Ectodermal cell (in vitro differentiated cells): ENCODE data around the gene BAG5. TPM values are rescaled to one million over a fixed set of nuclear protein-coding genes. Genes with fewer than 3 reads are reported as not detected.
"Not testable (repeated sequence)": the region's sequence is repeated elsewhere in the genome, so short reads cannot be mapped to it uniquely, and the experiment has no call there.

ENCODE experiments used
- H3K27ac ChIP-seq: 2 replicates; pipeline ENCODE4 v1.7.0; 2013; ENCODE audit warnings: mild to moderate bottlenecking, low read depth, low read length; ENCODE audit not compliant: insufficient read depth, poor library complexity, severe bottlenecking
- H3K27me3 ChIP-seq: 2 replicates; pipeline ENCODE4 v1.7.0; 2013; ENCODE audit warnings: mild to moderate bottlenecking, low read length; ENCODE audit not compliant: insufficient read depth, control insufficient read depth, poor library complexity, severe bottlenecking
- H3K36me3 ChIP-seq: one replicate; pipeline ENCODE4 v1.7.0; 2013; ENCODE audit warnings: low read length; ENCODE audit not compliant: control insufficient read depth, insufficient read depth
- H3K4me1 ChIP-seq: one replicate; pipeline ENCODE4 v1.7.0; 2013; ENCODE audit warnings: low read length; ENCODE audit not compliant: control insufficient read depth, insufficient read depth
- H3K4me3 ChIP-seq: 2 replicates; pipeline ENCODE4 v1.7.0; 2013; ENCODE audit warnings: low read depth, low read length, control low read depth; ENCODE audit not compliant: insufficient read depth
- H3K9me3 ChIP-seq: 2 replicates; pipeline ENCODE4 v1.7.0; 2013; ENCODE audit warnings: mild to moderate bottlenecking, low read length, moderate library complexity; ENCODE audit not compliant: control insufficient read depth
- WGBS, 2 experiments: methylation state at CpG; one replicate each; pipeline ENCODE4 v1.1.7; 2013; ENCODE audit warnings: missing lambda C conversion rate in 2 of 2; 5-methylcytosine and 5-hydroxymethylcytosine counted together
- polyA plus RNA-seq, 4 experiments: library from polyadenylated mRNA; stranded (reverse); fragments of 50-300 nt; gene quantifications; one replicate each; pipeline ENCODE4 v1.2.3, GENCODE V29; 2013

Gene BAG5, protein sequence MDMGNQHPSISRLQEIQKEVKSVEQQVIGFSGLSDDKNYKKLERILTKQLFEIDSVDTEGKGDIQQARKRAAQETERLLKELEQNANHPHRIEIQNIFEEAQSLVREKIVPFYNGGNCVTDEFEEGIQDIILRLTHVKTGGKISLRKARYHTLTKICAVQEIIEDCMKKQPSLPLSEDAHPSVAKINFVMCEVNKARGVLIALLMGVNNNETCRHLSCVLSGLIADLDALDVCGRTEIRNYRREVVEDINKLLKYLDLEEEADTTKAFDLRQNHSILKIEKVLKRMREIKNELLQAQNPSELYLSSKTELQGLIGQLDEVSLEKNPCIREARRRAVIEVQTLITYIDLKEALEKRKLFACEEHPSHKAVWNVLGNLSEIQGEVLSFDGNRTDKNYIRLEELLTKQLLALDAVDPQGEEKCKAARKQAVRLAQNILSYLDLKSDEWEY
- 28.7 TPM for polyA plus RNA-seq (2013, experiment 1 of 4)
- polyA plus RNA-seq (2013, experiment 2 of 4): 26.9 TPM
- polyA plus RNA-seq (2013, experiment 3 of 4): 18.3 TPM
- polyA plus RNA-seq (2013, experiment 4 of 4): 21.0 TPM

DNA sequence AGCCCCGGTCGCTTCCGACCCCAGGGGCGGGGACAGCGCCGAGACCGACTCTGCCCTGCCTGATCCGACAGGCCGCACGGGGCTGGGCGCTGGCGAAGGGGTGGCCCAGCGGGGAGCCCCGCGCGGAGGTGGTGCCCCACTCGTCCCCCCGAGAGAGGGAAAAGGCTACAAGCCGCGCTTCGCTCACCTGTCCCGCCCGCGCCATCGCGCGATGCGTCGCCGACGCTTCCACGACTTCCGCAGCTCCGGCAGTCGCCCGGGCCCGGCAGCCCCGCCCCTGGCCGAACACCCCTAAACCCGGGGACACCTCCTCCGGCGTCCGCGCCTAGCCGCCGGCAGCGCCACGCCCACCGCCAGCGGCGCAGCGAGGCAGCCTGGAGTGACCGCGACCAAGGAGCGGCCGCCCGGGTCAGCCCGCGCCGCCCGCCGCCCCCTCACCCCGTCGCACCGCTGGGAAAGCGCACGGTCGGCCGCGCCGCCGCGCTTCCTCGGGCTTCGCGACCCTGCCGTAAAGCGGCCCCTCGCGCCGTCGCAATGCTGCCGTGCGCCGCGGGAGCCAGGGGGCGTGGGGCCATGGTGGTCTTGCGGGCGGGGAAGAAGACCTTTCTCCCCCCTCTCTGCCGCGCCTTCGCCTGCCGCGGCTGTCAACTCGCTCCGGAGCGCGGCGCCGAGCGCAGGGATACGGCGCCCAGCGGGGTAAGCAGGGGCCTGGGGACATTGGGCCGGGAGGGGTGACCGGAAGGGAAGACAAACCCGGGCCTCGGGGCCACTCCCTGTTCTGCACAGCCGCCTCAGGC lies at the start of gene BAG5, which contains the start of gene COA8:
Gene BAG5, minus strand, starts transcription at position 229 of the 797 bp plus-strand sequence. CDS start 1,493 bp downstream, outside the sequence.
Gene COA8, plus strand, starts transcription at position 532 of the 797 bp plus-strand sequence. Its CDS starts 42 bp downstream, at position 574.
- H3K27ac ChIP-seq: peak within 1 kb of the TSS; percentile 93
- peaks cover 8% of the 10 kb centered on the region for H3K4me1 ChIP-seq
- H3K9me3 ChIP-seq: no peaks in the 10 kb centered on the region
- H3K36me3 ChIP-seq: peaks cover 9% of the 10 kb centered on the region
- peak within 1 kb of the TSS; percentile 98 for H3K4me3 ChIP-seq
- H3K27me3 ChIP-seq: no peaks in the 10 kb centered on the region
- WGBS, 2 experiments: 0% methylated on average over 109 of the region's 109 CpGs

DNA sequence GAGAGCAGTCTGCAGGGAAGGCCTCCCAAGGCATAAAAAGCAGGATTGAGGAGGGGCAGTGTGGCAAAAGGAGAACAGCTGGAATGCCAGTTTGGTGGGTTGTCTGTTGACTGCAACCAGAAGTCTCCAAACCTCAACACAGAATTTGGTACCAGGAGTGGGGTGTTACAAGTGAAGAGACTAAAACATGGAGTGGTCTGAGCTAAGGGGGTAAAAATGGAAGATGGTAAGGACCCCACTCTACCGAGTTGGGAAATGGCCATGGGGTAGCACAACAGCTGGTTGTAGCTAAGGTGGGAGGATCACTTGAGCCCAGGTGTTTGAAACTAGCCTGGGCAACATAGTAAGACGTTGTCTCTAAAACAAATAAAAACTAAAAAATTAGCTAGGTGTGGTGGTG lies 48.8 kb upstream of the BAG5 start:
- WGBS, 2 experiments: 89 to 92% methylated on average over 2 of the region's 2 CpGs
- H3K27ac ChIP-seq: no peak overlapping the region
- peaks cover 21% of the 10 kb centered on the region for H3K27me3 ChIP-seq
- H3K4me1 ChIP-seq: peaks cover 10% of the 10 kb centered on the region
- H3K9me3 ChIP-seq: no peaks in the 10 kb centered on the region
- H3K36me3 ChIP-seq: no peaks in the 10 kb centered on the region
- no peak overlapping the region for H3K4me3 ChIP-seq

DNA sequence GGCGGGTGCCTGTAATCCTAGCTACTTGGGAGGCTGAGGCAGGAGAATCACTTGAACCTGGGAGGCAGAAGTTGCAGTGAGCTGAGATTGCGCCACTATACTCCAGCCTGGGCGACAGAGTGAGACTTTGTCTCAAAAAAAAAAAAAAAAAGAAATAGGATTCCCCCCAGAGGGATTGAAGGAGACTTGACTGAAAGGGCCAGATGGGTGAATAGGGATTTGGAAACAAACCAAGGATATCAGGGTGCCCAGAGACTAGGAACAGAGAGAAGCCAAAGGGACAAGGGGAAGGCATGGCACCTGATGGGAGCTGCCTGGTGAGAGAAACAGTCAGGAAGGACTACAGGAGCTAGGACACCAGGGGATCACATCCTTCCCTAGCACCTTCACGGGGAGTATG lies 46.6 kb upstream of the BAG5 start:
- not testable (repeated sequence) for H3K36me3 ChIP-seq, H3K4me1 ChIP-seq, H3K27ac ChIP-seq, H3K4me3 ChIP-seq, H3K9me3 ChIP-seq
- H3K27me3 ChIP-seq: peaks cover 21% of the 10 kb centered on the region
- 83 to 96% methylated on average over 4 of the region's 4 CpGs for WGBS, 2 experiments

DNA sequence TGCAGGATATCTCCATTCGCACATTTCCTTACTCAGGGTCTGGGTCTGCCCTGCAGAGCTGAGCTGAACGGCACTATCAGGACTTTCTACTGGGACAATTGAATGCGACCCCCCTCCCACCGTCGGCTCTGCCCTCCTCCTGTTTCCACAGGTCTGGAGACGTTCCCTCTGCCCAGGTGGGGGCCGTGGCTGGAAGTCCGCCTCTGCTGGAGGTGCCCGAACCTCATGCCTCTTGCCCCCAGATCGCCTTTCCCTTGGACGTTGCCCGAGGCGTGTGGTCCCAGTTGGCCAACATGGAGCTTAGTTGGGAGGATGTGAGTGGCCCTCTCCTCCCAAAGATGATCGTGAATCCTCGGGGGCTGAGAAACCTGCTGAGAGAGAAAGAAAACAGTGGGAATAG lies 45.4 kb upstream of the BAG5 start:
- Histone ChIP-seq H3K4me3 (no peak overlapping the region), H3K9me3 (no peaks in the 10 kb centered on the region), H3K36me3 (no peaks in the 10 kb centered on the region), H3K27me3 (peaks cover 21% of the 10 kb centered on the region), H3K27ac (no peak overlapping the region), H3K4me1 (peaks cover 10% of the 10 kb centered on the region)
- WGBS, 2 experiments: 43 to 46% methylated on average over 15 of the region's 15 CpGs

DNA sequence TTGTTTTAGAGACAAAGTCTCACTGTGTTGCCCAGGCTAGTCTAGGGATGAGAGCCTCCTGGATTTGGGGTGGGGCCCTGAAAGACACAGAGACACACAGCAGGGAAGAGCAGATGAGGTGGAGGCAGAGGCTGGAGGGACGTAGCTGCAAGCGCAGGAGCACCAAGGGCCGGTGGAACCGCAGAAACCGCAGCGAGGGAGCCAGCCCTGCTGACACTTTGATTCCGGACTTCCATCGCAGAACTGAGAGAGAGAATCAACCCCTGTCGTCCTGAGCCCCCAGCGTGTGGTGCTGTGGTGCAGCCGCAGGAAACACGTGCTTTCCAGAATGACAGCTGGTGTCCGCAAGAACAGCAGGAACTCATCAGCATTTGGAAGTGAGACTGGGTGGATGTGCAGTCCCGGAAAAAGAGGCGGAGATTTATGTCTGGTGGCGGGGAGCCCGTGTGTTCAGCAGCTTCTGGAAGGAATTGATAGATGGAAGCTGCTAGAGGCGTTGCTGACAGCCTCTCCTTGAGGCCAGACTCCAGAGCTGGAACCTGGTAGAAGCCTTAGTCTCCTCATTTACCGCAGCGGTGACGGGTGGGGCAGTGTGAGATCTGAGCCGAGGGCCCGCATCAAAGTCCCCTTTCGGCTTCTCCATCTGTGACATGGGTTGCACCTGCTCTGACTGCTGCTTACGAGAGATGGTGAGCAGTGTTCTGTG lies 44.7 kb upstream of the BAG5 start:
- 17 to 19% methylated on average over 25 of the region's 25 CpGs for WGBS, 2 experiments
- no peaks in the 10 kb centered on the region for H3K9me3 ChIP-seq
- no peaks in the 10 kb centered on the region for H3K36me3 ChIP-seq
- no peak overlapping the region for H3K27ac ChIP-seq
- H3K4me3 ChIP-seq: no peak overlapping the region
- H3K27me3 ChIP-seq: peaks cover 21% of the 10 kb centered on the region
- H3K4me1 ChIP-seq: peaks cover 10% of the 10 kb centered on the region

DNA sequence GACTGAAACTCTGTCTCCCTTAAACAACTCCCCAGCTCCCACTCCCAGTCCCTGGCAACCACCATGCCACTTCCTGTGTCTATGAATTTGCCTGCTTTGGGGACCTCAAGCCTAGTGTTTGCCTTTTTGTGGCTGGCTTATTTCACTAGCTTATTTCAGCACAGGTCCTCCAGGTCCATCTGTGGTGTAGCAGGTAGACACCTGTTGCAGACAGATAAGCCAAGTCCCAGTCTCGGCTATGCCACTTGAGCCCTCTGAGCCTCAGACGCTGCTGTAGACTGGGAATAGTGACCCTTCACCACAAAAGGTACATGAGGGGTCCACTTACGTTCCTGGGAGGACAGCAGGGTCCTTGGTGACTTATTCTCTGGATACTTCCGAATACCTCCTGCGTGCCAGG lies 42.2 kb upstream of the BAG5 start:
- Histone ChIP-seq H3K9me3 (no peaks in the 10 kb centered on the region), H3K27me3 (peaks cover 21% of the 10 kb centered on the region), H3K36me3 (no peaks in the 10 kb centered on the region), H3K4me3 (no peak overlapping the region), H3K4me1 (peaks cover 10% of the 10 kb centered on the region), H3K27ac (no peak overlapping the region)
- 94 to 95% methylated on average over 5 of the region's 5 CpGs for WGBS, 2 experiments

DNA sequence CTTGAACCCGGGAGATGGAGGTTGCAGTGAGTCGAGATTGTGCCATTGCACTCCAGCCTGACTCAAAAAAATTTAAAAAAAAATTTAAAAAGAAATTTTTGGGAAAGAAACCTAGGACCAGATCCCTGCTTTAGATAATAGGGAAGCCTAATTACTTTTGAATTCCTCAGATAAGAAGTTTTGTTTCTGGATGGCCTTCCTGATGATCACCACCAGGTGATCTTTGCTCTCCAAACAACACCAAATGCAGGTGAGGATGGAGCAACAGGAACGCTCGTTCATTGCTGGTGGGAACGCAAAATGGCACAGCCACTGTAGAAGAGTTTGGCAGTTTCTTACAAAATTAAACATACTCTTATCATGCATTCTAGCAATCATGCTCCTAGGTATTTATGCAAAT lies 38.0 kb upstream of the BAG5 start:
- Histone ChIP-seq H3K4me3 (no peak overlapping the region), H3K4me1 (peaks cover 2% of the 10 kb centered on the region), H3K27ac (no peak overlapping the region), H3K36me3 (no peaks in the 10 kb centered on the region), H3K27me3 (no peaks in the 10 kb centered on the region), H3K9me3 (no peaks in the 10 kb centered on the region)
- WGBS, 2 experiments: 91 to 95% methylated on average over 5 of the region's 5 CpGs

DNA sequence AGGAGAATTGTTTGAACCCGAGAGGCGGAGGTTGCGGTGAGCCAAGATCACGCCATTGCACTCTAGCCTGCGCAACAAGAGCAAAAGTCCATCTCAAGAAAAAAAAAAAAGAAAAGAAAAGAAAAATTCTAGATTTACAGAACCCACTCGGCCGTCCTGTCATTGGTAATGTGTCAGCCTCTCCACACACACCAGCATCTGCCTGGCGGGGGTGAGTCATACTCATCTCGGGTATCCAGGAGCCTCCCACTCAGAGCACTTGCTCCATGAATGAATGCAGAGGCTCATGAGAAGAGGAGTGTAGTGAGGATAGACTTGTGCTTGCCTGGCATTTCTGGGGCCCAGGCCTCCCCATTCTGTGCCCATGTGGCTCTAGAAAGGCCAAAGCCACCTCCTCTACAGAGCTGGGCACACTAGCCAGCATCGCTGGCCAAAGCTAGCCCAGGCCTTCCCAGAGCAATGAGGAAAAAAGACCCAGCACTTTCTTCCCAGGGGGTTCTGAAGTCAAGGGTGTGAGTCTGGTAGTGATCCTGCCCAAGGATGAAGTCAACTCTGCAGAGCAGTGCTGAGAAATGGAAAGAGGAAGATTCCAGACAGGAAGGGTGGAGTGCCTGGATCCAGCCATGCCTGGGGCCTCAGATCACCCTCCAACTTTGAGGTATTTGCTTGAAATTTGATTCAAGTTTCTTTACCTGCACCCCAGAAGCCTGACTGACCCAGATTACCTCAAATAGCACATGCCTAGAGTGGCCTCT lies 35.3 kb upstream of the BAG5 start:
- H3K36me3 ChIP-seq: no peaks in the 10 kb centered on the region
- no peak overlapping the region for H3K27ac ChIP-seq
- H3K27me3 ChIP-seq: no peaks in the 10 kb centered on the region
- peaks cover 18% of the 10 kb centered on the region for H3K4me1 ChIP-seq
- WGBS, 2 experiments: 92 to 94% methylated on average over 10 of the region's 10 CpGs
- H3K9me3 ChIP-seq: no peaks in the 10 kb centered on the region
- H3K4me3 ChIP-seq: no peak overlapping the region

DNA sequence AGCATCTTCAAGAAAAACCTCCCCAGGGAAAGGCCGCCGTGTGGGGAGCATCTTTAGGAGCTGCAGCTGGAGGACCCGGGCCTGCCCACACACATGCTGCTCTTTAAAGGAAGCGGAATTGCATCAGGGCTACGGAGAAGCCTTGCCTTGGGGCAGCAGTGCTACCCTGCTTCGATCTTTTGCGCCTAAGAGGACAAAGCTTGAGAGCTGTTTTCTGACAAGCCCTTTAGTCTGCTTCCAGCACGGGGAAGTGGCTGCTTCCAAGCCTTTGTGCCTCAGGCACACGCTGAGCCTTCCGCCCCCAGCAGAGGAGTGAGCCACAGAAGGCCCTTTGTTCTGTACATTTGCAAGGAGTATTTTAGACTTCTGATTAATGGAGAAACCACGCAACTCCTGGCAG lies 31.8 kb upstream of the BAG5 start:
- no peaks in the 10 kb centered on the region for H3K9me3 ChIP-seq
- WGBS, 2 experiments: 12 to 14% methylated on average over 9 of the region's 11 CpGs
- H3K36me3 ChIP-seq: peaks cover 5% of the 10 kb centered on the region
- peaks cover 18% of the 10 kb centered on the region for H3K4me1 ChIP-seq
- peak overlapping the region; percentile 94 for H3K27ac ChIP-seq
- H3K4me3 ChIP-seq: no peak overlapping the region
- no peaks in the 10 kb centered on the region for H3K27me3 ChIP-seq
